ENCODE measurements around the gene THSD7A. TPM values are rescaled to one million over a fixed set of nuclear protein-coding genes. Genes with fewer than 3 reads are reported as not detected.

THSD7A gene
- total and polyA plus RNA-seq, 2 donors from 2014 or later: 5.1 to 24.3 TPM

- Histone ChIP-seq H3K27me3 (ENCODE audit: control insufficient read depth, insufficient read depth, low read length) (no peaks in the 10 kb centered on the region), H3K9ac (ENCODE audit: low read length in 3 of 3) (no peak overlapping the region), H3K4me3 (ENCODE audit: low read length in 3 of 3) (no peak overlapping the region), H3K27ac (ENCODE audit: low read depth in 2 of 2, low read length in 2 of 2) (no peak overlapping the region), H3K36me3 (ENCODE audit: control insufficient read depth in 2 of 3, insufficient read depth in 3 of 3, low read length in 3 of 3) (peaks cover 0 to 5% (median 0%) of the 10 kb centered on the region in 3 donors), H3K9me3 (ENCODE audit: control insufficient read depth in 2 of 3, insufficient read depth in 1 of 3, low read length in 3 of 3) (no peaks in the 10 kb centered on the region), H3K4me1 (ENCODE audit: control insufficient read depth in 2 of 3, insufficient read depth in 2 of 3, low read depth in 1 of 3, low read length in 3 of 3) (no peaks in the 10 kb centered on the region)
- TF ChIP-seq CTCF (IDR thresholded peaks at IDR 0.05; ENCODE audit: borderline replicate concordance, extremely low read depth, insufficient read depth): no peak
- FAIRE-seq: no peak
- intact Hi-C loops (cut with DNase I): no loop called here
- no peak for DNase-seq
Measured at GRCh38 chr7:11474902-11475585, 357.0 kb downstream of the THSD7A start.

- Histone ChIP-seq H3K9ac (ENCODE audit: low read length in 3 of 3) (no peak overlapping the region), H3K27me3 (ENCODE audit: control insufficient read depth, insufficient read depth, low read length) (no peaks in the 10 kb centered on the region), H3K4me3 (ENCODE audit: low read length in 3 of 3) (no peak overlapping the region), H3K9me3 (ENCODE audit: control insufficient read depth in 2 of 3, insufficient read depth in 1 of 3, low read length in 3 of 3) (no peaks in the 10 kb centered on the region), H3K27ac (ENCODE audit: low read depth in 2 of 2, low read length in 2 of 2) (no peak overlapping the region), H3K4me1 (ENCODE audit: control insufficient read depth in 2 of 3, insufficient read depth in 2 of 3, low read depth in 1 of 3, low read length in 3 of 3) (no peaks in the 10 kb centered on the region), H3K36me3 (ENCODE audit: control insufficient read depth in 2 of 3, insufficient read depth in 3 of 3, low read length in 3 of 3) (peaks cover 0 to 5% (median 0%) of the 10 kb centered on the region in 3 donors)
- no peak for TF ChIP-seq CTCF (IDR thresholded peaks at IDR 0.05; ENCODE audit: borderline replicate concordance, extremely low read depth, insufficient read depth)
- intact Hi-C loops (cut with DNase I): no loop called here
- DNase-seq: no peak
- no peak for FAIRE-seq
Measured at GRCh38 chr7:11473807-11474424, 358.1 kb downstream of the THSD7A start.

GRCh38 chr7:11473220-11473619 lies 358.8 kb downstream of the THSD7A start:
- no peak overlapping the region for H3K27ac ChIP-seq (ENCODE audit: low read depth in 2 of 2, low read length in 2 of 2)
- H3K36me3 ChIP-seq (ENCODE audit: control insufficient read depth in 2 of 3, insufficient read depth in 3 of 3, low read length in 3 of 3): peaks cover 0 to 5% (median 0%) of the 10 kb centered on the region in 3 donors
- H3K9ac ChIP-seq (ENCODE audit: low read length in 3 of 3): no peak overlapping the region
- no peaks in the 10 kb centered on the region for H3K27me3 ChIP-seq (ENCODE audit: control insufficient read depth, insufficient read depth, low read length)
- intact Hi-C loops (cut with DNase I): no loop called here
- FAIRE-seq (no peak), DNase-seq (no peak)
- H3K9me3 ChIP-seq (ENCODE audit: control insufficient read depth in 2 of 3, insufficient read depth in 1 of 3, low read length in 3 of 3): no peaks in the 10 kb centered on the region
- no peak overlapping the region for H3K4me3 ChIP-seq (ENCODE audit: low read length in 3 of 3)
- H3K4me1 ChIP-seq (ENCODE audit: control insufficient read depth in 2 of 3, insufficient read depth in 2 of 3, low read depth in 1 of 3, low read length in 3 of 3): no peaks in the 10 kb centered on the region
- no peak for TF ChIP-seq CTCF (IDR thresholded peaks at IDR 0.05; ENCODE audit: borderline replicate concordance, extremely low read depth, insufficient read depth)
